Lung (tissue), 12 donors: ENCODE measurements around the gene TTC13. TPM values are rescaled to one million over a fixed set of nuclear protein-coding genes. Genes with fewer than 3 reads are reported as not detected.
A peak's percentile ranks its signal among the peaks of the same experiment; 100 is the strongest.
"Not testable (repeated sequence)": the region's sequence is repeated elsewhere in the genome, so short reads cannot be mapped to it uniquely, and the experiment has no call there.

ENCODE experiments used
- ATAC-seq: fragments of 200-7000 bp; cut with Tn5 transposase; one replicate; pipeline ENCODE4 v1.9.1; 2020; ENCODE audit warnings: moderate number of reproducible peaks; ENCODE audit not compliant: insufficient read depth, low FRiP score
- DNase-seq, 3 donors: peaks; one replicate each; pipeline ENCODE4 v3.0.0-alpha.2; 2013 to 2017
- H3K27ac ChIP-seq, 2 donors: one replicate each; pipeline ENCODE4 v1.5.1; 2013; ENCODE audit warnings: mild to moderate bottlenecking in 2 of 2, moderate library complexity in 2 of 2, control low read depth in 1 of 2, inconsistent platforms in 1 of 2, low read depth in 1 of 2, low read length in 1 of 2
- H3K27me3 ChIP-seq, 3 donors: one replicate each; pipeline ENCODE4 v1.5.1; 2013; ENCODE audit warnings: low read length in 2 of 3; ENCODE audit not compliant: control insufficient read depth in 3 of 3, insufficient read depth in 3 of 3
- H3K36me3 ChIP-seq, 4 donors: one replicate each; pipeline ENCODE4 v1.5.1; 2013; ENCODE audit warnings: low read length in 4 of 4, mild to moderate bottlenecking in 1 of 4, moderate library complexity in 1 of 4; ENCODE audit not compliant: control insufficient read depth in 4 of 4, insufficient read depth in 4 of 4
- H3K4me1 ChIP-seq, 5 donors: one replicate each; pipeline ENCODE4 v1.5.1; 2013; ENCODE audit warnings: low read length in 5 of 5, mild to moderate bottlenecking in 2 of 5, moderate library complexity in 1 of 5; ENCODE audit not compliant: control insufficient read depth in 5 of 5, insufficient read depth in 5 of 5
- H3K4me3 ChIP-seq: one replicate; pipeline ENCODE4 v1.5.1; 2013; ENCODE audit warnings: mild to moderate bottlenecking, control low read depth, moderate library complexity
- H3K9ac ChIP-seq, 2 donors: one replicate each; pipeline ENCODE4 v1.5.1; 2013; ENCODE audit warnings: low read length in 2 of 2, control low read depth in 1 of 2; ENCODE audit not compliant: insufficient read depth in 1 of 2
- H3K9me3 ChIP-seq, 4 donors: one replicate each; pipeline ENCODE4 v1.5.1; 2013; ENCODE audit warnings: low read length in 3 of 4, mild to moderate bottlenecking in 1 of 4, moderate library complexity in 1 of 4; ENCODE audit not compliant: control insufficient read depth in 4 of 4, insufficient read depth in 3 of 4
- WGBS, 2 donors: extraction: QIAGEN DNeasy Blood & Tissue Kit; methylation state at CpG; one replicate each; pipeline ENCODE4 v1.1.7; 2013; 5-methylcytosine and 5-hydroxymethylcytosine counted together
- polyA plus RNA-seq, 2 donors: library from polyadenylated mRNA; stranded (reverse); fragments of 200-250 nt; gene quantifications; one replicate each; pipeline ENCODE4 v1.2.1, GENCODE V29; 2013
- total RNA-seq, 2 donors: library from RNA; depleted of rRNA in 1 of 2; stranded (reverse); fragments of >200 nt in 1 of 2; gene quantifications; one replicate each; pipeline ENCODE4 v1.2.1, GENCODE V29; 2014 to 2021
- TF ChIP-seq, protein P1 (sequence below): IDR thresholded peaks from 2 replicates; pipeline ENCODE4 v1.5.1; 2012; ENCODE audit warnings: mild to moderate bottlenecking; ENCODE audit errors: control extremely low read depth, extremely low read depth
- donor health status: control.
- donor health status: control.
- donor health status: Bipolar disorder and iron deficiency.
- donor health status: healthy.
- donor health status: DM: yes; HTN: yes; CAD: no.

Gene TTC13
- total and polyA plus RNA-seq, 4 donors, result 7.9 to 24.5 (median 17.4) TPM

DNA sequence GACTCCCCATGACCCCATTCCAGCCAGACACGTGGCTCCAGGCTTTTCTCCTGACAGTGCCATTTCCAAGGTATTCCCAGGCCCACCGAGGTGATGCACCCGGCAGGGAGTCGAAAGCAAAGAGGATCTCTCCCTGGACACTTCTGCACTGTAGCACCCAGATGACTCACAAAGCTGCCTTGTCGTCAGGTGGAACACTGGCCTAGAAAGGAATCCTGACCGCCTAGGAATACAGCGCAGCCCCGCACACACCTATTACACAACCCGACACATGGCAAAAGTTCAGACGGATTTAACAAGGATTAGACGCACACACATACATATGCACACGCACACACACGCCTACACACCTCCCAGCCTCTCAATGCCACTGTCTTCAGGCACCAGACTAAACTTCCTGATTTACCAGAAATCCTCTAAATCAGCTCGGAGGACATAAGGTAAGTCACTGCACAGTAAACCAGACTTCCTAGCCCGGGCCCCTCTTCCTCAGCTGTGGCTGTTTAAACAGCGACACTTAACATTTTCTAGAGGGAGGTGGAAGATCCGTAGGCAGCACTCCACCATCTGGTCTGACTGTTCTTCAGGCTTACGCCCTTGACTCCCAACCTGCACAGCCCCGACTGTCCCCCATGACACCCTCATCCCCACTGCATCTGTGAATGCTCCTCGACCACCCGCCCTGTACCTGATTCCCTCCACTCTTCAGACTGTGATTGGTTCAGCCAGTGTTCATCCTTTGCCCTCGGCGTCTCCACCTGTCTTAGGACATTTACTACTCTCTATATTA lies 48.7 kb upstream of the TTC13 start:
- WGBS, 2 donors, result 69 to 78% methylated on average over 23 of the region's 23 CpGs

GRCh38 chr1:231026576-231026975 lies 47.9 kb upstream of the TTC13 start:
- peaks cover 0 to 20% (median 4%) of the 10 kb centered on the region in 5 donors for H3K4me1 ChIP-seq
- peaks cover 0 to 3% (median 0%) of the 10 kb centered on the region in 4 donors for H3K36me3 ChIP-seq
- no peak overlapping the region for H3K9ac ChIP-seq
- DNase-seq, result no peak
- H3K27ac ChIP-seq, result no peak overlapping the region
- H3K4me3 ChIP-seq, result no peak overlapping the region
- WGBS, 2 donors, result 91 to 92% methylated on average over 6 of the region's 6 CpGs
- ATAC-seq, result no peak
- H3K9me3 ChIP-seq, result no peaks in the 10 kb centered on the region
- TF ChIP-seq, protein P1, sequence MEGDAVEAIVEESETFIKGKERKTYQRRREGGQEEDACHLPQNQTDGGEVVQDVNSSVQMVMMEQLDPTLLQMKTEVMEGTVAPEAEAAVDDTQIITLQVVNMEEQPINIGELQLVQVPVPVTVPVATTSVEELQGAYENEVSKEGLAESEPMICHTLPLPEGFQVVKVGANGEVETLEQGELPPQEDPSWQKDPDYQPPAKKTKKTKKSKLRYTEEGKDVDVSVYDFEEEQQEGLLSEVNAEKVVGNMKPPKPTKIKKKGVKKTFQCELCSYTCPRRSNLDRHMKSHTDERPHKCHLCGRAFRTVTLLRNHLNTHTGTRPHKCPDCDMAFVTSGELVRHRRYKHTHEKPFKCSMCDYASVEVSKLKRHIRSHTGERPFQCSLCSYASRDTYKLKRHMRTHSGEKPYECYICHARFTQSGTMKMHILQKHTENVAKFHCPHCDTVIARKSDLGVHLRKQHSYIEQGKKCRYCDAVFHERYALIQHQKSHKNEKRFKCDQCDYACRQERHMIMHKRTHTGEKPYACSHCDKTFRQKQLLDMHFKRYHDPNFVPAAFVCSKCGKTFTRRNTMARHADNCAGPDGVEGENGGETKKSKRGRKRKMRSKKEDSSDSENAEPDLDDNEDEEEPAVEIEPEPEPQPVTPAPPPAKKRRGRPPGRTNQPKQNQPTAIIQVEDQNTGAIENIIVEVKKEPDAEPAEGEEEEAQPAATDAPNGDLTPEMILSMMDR, result no peak
- no peaks in the 10 kb centered on the region for H3K27me3 ChIP-seq

More for the DNA sequence above, 48.7 kb upstream of the TTC13 start:
- DNase-seq (no peak), ATAC-seq (peak; percentile 53)
- Histone ChIP-seq H3K27me3 (no peaks in the 10 kb centered on the region), H3K9ac (no peak overlapping the region), H3K36me3 (peaks cover 0 to 3% (median 0%) of the 10 kb centered on the region in 4 donors), H3K27ac (no peak overlapping the region), H3K4me1 (peaks cover 0 to 16% (median 4%) of the 10 kb centered on the region in 5 donors), H3K4me3 (no peak overlapping the region), H3K9me3 (no peaks in the 10 kb centered on the region)
- TF ChIP-seq, protein P1, result no peak

DNA sequence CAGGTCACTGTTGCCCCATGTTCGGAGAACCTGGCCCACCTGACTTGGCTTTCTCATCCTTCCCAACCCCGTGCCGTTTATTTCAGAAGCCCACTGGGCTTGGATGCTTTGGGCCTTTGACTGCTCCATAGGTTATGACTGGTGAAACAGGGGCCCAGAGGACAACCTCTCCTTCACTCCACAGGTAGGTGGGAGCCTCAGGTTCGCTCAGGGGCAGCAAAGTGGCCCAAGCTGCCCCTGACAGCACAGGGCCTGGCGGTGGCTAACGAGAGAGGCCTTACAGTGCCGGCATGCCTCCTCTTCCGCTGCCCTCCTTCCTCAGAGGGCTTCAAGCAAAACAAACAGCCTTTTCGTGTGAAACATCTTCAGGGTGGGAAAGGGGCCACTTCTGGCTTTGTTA lies 44.5 kb upstream of the TTC13 start:
- Histone ChIP-seq H3K27me3 (no peaks in the 10 kb centered on the region), H3K4me3 (no peak overlapping the region), H3K36me3 (peaks cover 0 to 6% (median 4%) of the 10 kb centered on the region in 4 donors), H3K4me1 (peaks cover 0 to 25% (median 5%) of the 10 kb centered on the region in 5 donors), H3K9ac (no peak overlapping the region), H3K9me3 (peaks cover 0 to 1% (median 0%) of the 10 kb centered on the region in 4 donors), H3K27ac (no peak overlapping the region)
- DNase-seq (no peak), ATAC-seq (no peak)
- WGBS, 2 donors, result 93 to 94% methylated on average over 9 of the region's 9 CpGs
- TF ChIP-seq, protein P1, result no peak

DNA sequence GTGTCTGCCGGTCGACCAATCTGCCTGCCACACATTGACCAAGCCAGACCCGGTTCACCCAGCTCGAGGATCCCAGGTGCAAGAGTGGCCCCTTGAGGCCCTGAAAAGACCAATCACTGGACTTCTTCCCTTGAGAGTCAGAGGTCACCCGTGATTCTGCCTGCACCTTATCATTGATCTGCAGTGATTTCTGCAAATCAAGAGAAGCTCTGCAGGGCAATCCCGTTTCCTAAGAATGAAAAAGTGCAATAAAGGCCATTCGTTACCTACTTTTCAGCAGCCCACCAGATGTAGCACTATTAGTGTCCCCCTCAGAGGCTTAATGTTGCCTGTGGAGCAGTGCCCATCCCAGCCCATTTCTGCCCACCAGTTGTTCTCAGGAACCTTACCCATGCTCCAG lies 43.9 kb upstream of the TTC13 start:
- ATAC-seq, DNase-seq, H3K9me3 ChIP-seq, H3K27ac ChIP-seq, H3K9ac ChIP-seq, H3K27me3 ChIP-seq, H3K4me3 ChIP-seq, H3K36me3 ChIP-seq: not testable (repeated sequence)
- WGBS, 2 donors, result 94 to 96% methylated on average over 7 of the region's 7 CpGs
- H3K4me1 ChIP-seq, result peaks cover 0 to 20% (median 5%) of the 10 kb centered on the region in 5 donors
